NCI-H2029 treated with DMSO at 0.1 percent for 48 hours (cell line): ENCODE measurements around the gene ANKRD6.

Source experiments
- DNase-seq: peaks from one replicate; lab custom pipeline; 2025; lab: John Stamatoyannopoulos, UW

ANKRD6 gene

DNA sequence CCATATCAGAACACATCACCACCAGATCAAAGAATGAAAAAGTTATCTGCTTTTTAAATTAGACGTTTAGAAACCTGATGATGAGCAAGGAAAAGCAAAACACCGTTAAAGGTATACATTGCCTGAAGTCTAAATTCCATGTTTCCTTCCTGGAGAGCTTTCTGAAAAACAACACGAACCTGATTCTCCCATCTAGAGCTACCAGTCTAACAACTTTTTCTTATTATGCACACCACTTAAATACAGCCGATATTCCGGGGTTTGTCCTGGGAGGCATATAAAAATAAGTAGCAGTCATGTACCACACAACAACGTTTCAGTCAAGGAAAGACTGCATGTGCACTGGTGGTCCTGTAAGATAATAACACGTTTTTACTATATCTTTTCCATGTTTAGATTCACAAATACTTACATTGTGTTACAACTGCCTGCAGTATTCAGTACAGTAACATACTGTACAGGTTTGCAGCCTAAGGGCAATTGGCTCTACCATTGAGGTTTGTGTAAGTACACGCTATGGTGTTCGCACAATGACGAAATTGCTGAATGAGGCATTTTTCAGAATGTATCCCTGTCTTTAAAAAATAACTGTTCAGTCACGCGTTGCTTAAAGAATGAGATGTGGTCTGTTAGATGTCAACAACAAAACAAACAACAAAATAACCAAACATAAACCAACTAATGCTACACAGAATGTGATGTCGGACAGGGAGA is 224.7 kb downstream of the ANKRD6 start:
- DNase-seq = no peak

- no peak for DNase-seq
These were observed 228.0 kb downstream of the ANKRD6 start for GRCh38 chr6:89660981-89661380.

- DNase-seq = no peak
These were observed 228.6 kb downstream of the ANKRD6 start for GRCh38 chr6:89661559-89661958.

DNA sequence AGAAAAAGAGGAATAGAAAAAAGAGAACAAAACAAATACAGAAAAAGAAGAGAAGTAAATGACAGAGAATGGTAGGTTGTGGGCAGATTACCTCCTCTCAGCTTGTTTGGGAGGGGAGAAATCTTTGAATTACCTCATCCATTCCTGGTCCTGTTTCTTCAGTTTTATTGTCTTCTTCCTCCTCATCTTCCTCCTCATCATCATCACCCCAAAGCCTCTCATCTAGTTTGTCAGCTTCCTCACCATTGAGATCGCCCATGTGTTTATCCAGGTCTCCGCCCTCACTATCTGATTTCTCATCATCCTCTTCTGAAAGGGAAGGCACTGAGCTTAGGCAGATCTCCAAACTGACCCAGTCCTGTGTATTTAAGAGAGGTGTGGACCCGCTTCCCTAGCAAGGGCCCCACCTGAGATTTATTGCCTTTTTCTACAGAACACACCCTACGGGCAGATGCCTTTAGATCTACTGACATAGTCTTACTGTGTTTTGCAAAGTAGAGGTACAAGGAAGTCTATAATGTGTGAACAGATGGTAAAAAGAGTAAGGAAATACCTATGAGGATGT is 229.8 kb downstream of the ANKRD6 start:
- DNase-seq = no peak

DNA sequence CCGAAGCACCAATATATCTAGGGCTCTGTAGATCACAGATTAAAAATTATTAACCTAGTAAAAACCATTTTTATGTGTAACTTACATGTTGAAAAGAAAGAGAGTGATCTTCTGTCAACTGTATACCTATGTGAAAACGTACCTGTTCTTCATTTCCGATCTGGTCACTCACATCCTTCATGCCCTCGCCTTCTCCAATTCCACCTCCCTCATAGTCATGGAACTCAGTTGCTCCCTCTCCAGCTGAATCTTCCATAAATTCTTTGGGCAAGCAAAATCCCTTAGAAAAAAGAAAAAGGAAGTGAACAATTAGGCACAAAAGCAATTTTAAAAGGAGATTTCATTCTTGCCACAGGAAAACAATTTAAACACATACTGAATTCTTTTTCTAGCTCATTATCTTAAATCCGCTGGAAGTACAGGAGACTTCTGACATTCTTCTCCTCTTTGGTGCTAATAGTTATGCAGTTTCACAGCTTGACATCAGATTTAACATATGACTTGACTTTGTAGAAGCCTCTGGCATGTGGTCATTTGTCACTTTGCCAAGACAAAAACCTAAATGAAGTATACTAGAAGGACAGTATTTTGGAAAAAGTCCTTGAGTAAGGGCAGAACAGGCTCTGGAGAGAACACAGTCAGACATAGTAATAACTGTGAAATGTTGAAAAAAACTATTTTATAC is 235.1 kb downstream of the ANKRD6 start:
- no peak for DNase-seq

DNA sequence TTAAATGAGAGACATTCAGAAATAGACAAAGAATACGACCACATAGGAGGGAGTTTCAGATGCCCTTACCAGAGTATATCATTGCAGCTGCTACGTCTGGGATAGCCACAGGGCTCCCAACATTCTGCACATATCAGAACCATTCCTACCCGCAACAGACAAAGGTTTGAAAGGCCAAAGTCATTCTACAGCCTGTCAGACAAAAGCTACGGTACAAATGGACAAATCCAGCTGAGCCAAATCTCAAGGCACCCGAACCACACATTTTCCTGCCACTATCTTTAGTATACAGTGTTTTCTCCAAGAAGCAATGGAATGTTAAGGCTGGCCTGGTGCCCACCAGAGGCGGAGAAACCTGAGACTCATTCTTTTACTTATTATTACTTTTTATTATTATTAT is 236.1 kb downstream of the ANKRD6 start:
- no peak for DNase-seq

DNA sequence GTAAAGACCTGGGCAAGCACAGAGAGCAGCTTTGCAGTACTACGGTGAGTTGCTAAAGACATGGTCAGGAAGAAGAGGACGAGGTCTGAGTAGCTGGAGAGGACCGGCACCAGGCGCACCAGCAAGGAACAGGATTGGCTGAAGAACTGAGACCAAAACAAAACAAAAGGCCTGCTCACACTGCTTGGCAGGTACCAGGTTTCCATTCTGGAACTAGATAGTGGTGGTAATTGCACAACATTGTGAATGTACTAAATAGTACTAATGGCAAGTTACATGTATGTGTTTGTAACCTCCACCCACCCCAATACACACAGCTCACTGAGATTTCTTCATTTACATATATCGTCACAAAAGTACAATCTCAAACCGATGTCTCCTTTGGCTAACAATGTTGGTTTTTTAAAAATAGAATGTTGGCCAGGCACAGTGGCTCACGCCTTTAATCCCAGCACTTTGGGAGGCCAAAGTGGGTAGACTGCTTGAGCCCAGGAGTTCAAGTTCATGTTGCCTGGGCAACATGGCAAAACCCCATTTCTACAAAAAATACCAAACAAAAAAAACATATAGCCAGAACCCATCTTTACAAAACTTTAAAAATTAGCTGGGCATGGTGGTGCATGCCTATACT is 238.1 kb downstream of the ANKRD6 start:
- no peak for DNase-seq

GRCh38 chr6:89675949-89676748 is 243.2 kb downstream of the ANKRD6 start:
- no peak for DNase-seq

DNA sequence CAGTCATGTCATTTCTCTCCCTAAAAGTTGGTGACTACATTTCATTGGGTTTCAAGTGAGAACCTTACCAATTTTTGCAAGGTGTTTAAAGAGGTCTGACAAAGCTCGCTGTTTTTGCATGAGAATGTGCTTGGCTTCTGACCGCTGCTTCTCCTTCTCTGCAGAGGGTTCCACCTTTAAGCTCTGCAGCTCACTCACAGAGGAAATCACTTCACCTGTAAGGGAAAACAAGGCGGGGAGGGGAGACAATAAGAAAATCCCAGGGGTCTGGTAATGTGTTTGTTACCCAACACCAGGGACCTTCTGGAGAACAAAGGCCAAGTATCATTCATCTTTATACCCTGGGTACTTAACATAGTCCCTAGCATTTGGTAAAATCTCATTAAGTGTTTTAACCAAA is 245.6 kb downstream of the ANKRD6 start:
- DNase-seq = no peak

DNA sequence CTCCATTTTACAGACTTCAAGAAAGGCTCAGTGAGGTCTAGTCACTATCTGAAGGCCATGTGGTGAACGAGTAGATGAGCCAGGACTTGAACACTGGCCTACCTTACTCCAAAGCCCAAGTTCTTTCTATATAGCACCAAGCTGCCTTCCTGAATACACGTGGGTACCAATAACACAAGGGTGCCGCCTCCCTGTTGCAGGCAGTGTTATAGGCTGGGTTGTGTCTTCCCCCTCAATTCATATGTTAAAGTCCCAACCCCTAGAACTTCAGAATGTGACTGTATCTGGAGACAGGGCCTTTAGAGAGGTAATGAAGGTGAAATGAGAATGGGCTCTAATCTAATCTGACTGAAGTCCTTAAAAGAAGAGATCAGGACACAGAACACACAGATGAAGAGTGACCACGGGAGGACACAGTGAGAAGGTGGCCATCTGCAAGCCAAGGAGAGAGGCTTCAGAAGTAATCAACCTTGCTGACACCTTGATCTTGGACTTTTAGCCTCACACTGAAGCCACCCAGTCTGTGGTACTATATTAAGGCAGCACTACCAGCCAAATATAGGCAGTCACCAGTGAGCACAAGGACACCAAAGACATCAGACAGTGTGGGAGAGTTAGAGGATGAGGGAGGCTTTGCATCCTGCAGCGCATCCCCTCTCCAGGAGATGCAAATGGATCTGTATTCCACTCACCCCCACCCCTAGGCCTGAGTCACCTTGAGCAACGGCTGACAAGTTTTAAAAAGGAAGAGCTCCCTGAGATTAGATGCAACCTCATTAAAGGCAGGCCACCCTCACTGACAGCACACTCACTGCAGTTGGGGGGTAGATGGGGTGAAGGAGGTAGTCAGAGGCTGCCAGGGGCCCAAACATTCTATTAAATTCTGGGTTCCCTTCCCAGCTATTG is 246.5 kb downstream of the ANKRD6 start:
- no peak for DNase-seq

DNA sequence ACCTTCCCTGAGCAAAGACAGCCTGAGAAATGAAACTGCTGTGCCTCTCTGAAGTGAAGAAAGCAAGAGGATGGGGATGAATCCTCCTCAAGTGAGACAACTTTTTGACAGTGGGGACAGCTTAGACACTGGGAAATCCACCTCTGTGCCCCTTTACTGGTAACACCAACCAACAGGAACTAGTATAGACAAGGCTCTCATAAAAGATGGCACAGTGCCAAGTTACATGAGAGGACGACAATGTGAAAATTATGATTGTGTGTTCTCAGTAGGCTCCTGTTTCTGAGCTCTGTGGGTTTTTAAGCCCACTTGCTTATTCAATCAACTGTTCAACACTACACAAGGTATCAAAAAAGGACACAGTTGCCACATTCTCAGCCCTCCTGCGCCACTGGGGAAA is 247.2 kb downstream of the ANKRD6 start:
- peak; percentile 15 for DNase-seq

- no peak for DNase-seq
These were observed 247.6 kb downstream of the ANKRD6 start for GRCh38 chr6:89680551-89680950.

- DNase-seq = no peak
These were observed 249.1 kb downstream of the ANKRD6 start for GRCh38 chr6:89681983-89682564.

DNA sequence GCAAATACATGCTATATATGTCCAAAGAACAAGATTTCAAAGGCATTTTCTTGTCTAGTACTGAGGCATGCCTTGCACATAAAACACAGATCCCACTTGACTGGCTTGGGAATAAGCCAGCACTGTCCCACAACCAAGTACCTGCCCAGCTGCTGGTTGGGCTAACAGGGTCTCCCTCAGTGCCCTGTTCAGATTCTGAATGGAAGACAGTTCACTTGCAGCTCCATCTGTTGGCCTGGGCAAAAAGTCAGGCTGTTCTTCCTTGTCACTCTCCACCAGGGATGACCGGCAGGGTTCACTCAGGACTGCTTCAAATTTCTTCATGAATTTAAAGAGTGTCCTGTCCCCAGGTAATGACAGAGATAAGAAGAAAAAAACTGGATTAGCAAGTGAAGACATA is 250.0 kb downstream of the ANKRD6 start:
- DNase-seq = no peak
